BLaER1 treated with 17β-estradiol and CSF1 and Interleukin-3, amounts not matched to agents 10 nM and 100 nM (cell line): Measurements from ENCODE around the gene ATP11A.
"Not testable (repeated sequence)": the region's sequence is repeated elsewhere in the genome, so short reads cannot be mapped to it uniquely, and the experiment has no call there.

Experiments used
- H3K27ac ChIP-seq, 11 experiments: shearing (Covaris generic); formaldehyde crosslinking; 2 replicates each; pipeline ENCODE4 v1.8.1; 2022
- H3K27me3 ChIP-seq, 11 experiments: shearing (Covaris generic); formaldehyde crosslinking; 2 replicates each; pipeline ENCODE4 v1.8.1; 2022
- H3K36me3 ChIP-seq, 11 experiments: shearing (Covaris generic); formaldehyde crosslinking; 2 replicates each; pipeline ENCODE4 v1.8.1; 2022
- H3K4me1 ChIP-seq, 10 experiments: shearing (Covaris generic); formaldehyde crosslinking; 2 replicates each; pipeline ENCODE4 v1.8.1; 2022
- H3K4me2 ChIP-seq, 11 experiments: shearing (Covaris generic); formaldehyde crosslinking; 2 replicates each; pipeline ENCODE4 v1.8.1; 2022
- H3K4me3 ChIP-seq, 10 experiments: shearing (Covaris generic); formaldehyde crosslinking; 2 replicates each; pipeline ENCODE4 v1.8.1; 2022
- H3K9ac ChIP-seq, 11 experiments: shearing (Covaris generic); formaldehyde crosslinking; 2 replicates each; pipeline ENCODE4 v1.8.1; 2022
- H3K9me3 ChIP-seq, 11 experiments: shearing (Covaris generic); formaldehyde crosslinking; replicated peaks in 1 of 11; 2 replicates each; pipeline ENCODE4 v1.8.1; 2022
- H4K20me1 ChIP-seq, 11 experiments: shearing (Covaris generic); formaldehyde crosslinking; 2 replicates each; pipeline ENCODE4 v1.8.1; 2022
- Cebpa-rat ChIP-seq, 11 experiments: shearing (Covaris generic); IDR thresholded peaks; 2 replicates each; pipeline ENCODE4 v1.8.1; 2022

ATP11A gene

GRCh38 chr13:112795277-112795676 lies 105.4 kb downstream of the ATP11A start:
- peaks cover 0 to 66% (median 32%) of the 10 kb centered on the region in 11 experiments; a peak in 18 of 22 replicates for H4K20me1 ChIP-seq
- no peak overlapping the region for H3K9ac ChIP-seq
- no peak for TF ChIP-seq Cebpa-rat (IDR thresholded peaks at IDR 0.05)
- peaks cover 20 to 37% (median 27%) of the 10 kb centered on the region in 11 experiments; a peak in 21 of 22 replicates for H3K9me3 ChIP-seq
- H3K4me3 ChIP-seq, result no peak overlapping the region
- peaks cover 50 to 89% (median 72%) of the 10 kb centered on the region in 11 experiments for H3K36me3 ChIP-seq
- H3K4me1 ChIP-seq, result peaks cover 18 to 24% (median 20%) of the 10 kb centered on the region in 10 experiments
- no peak overlapping the region for H3K4me2 ChIP-seq
- H3K27ac ChIP-seq, result no peak overlapping the region
- H3K27me3 ChIP-seq, result no peaks in the 10 kb centered on the region

GRCh38 chr13:112796190-112796915 lies 106.5 kb downstream of the ATP11A start:
- Histone ChIP-seq H3K4me2 (no peak overlapping the region), H4K20me1 (peaks cover 0 to 59% (median 30%) of the 10 kb centered on the region in 11 experiments; a peak in 18 of 22 replicates), H3K9me3 (peaks cover 20 to 37% (median 27%) of the 10 kb centered on the region in 11 experiments; a peak in 21 of 22 replicates), H3K36me3 (peaks cover 50 to 84% (median 64%) of the 10 kb centered on the region in 11 experiments), H3K4me3 (no peak overlapping the region), H3K4me1 (peaks cover 14 to 20% (median 18%) of the 10 kb centered on the region in 10 experiments), H3K9ac (no peak overlapping the region), H3K27me3 (no peaks in the 10 kb centered on the region), H3K27ac (no peak overlapping the region)
- no peak for TF ChIP-seq Cebpa-rat (IDR thresholded peaks at IDR 0.05)

- TF ChIP-seq Cebpa-rat (IDR thresholded peaks at IDR 0.05), result no peak
- peaks cover 0 to 41% (median 2%) of the 10 kb centered on the region in 11 experiments; a peak in 8 of 22 replicates for H4K20me1 ChIP-seq
- H3K9ac ChIP-seq, result no peak overlapping the region
- no peak overlapping the region for H3K4me3 ChIP-seq
- no peak overlapping the region for H3K4me2 ChIP-seq
- H3K4me1 ChIP-seq, result peaks cover 6 to 22% (median 14%) of the 10 kb centered on the region in 10 experiments
- no peaks in the 10 kb centered on the region for H3K27me3 ChIP-seq
- peaks cover 30 to 59% (median 41%) of the 10 kb centered on the region in 11 experiments for H3K36me3 ChIP-seq
- H3K9me3 ChIP-seq, result peaks cover 20 to 37% (median 27%) of the 10 kb centered on the region in 11 experiments; a peak in 21 of 22 replicates
- H3K27ac ChIP-seq, result no peak overlapping the region
These were observed 109.6 kb downstream of the ATP11A start for GRCh38 chr13:112799394-112799793.

GRCh38 chr13:112800057-112800456 lies 110.2 kb downstream of the ATP11A start:
- H3K4me3 ChIP-seq, result no peak overlapping the region

GRCh38 chr13:112800807-112801206 lies 111.0 kb downstream of the ATP11A start:
- Histone ChIP-seq H3K4me1 (peaks cover 9 to 22% (median 20%) of the 10 kb centered on the region in 10 experiments), H4K20me1 (peaks cover 0 to 27% (median 2%) of the 10 kb centered on the region in 11 experiments; a peak in 10 of 22 replicates), H3K36me3 (peaks cover 32 to 63% (median 42%) of the 10 kb centered on the region in 11 experiments), H3K9me3 (peaks cover 20 to 37% (median 27%) of the 10 kb centered on the region in 11 experiments; a peak in 21 of 22 replicates)
- H3K27me3 ChIP-seq, H3K9ac ChIP-seq, H3K4me3 ChIP-seq, H3K27ac ChIP-seq, H3K4me2 ChIP-seq: not testable (repeated sequence)

More at GRCh38 chr13:112800057-112800456, 110.2 kb downstream of the ATP11A start:
- no peak for TF ChIP-seq Cebpa-rat (IDR thresholded peaks at IDR 0.05)
- no peak overlapping the region for H3K4me2 ChIP-seq
- peaks cover 0 to 34% (median 2%) of the 10 kb centered on the region in 11 experiments; a peak in 10 of 22 replicates for H4K20me1 ChIP-seq
- no peak overlapping the region for H3K9ac ChIP-seq
- H3K27ac ChIP-seq, result no peak overlapping the region
- no peaks in the 10 kb centered on the region for H3K27me3 ChIP-seq
- H3K4me1 ChIP-seq, result peaks cover 9 to 22% (median 19%) of the 10 kb centered on the region in 10 experiments
- peaks cover 20 to 37% (median 27%) of the 10 kb centered on the region in 11 experiments; a peak in 21 of 22 replicates for H3K9me3 ChIP-seq
- peaks cover 30 to 58% (median 39%) of the 10 kb centered on the region in 11 experiments for H3K36me3 ChIP-seq

GRCh38 chr13:112802802-112803195 lies 113.0 kb downstream of the ATP11A start:
- Histone ChIP-seq H3K9ac (no peak overlapping the region), H4K20me1 (peaks cover 0 to 31% (median 7%) of the 10 kb centered on the region in 11 experiments; a peak in 12 of 22 replicates), H3K4me3 (no peak overlapping the region), H3K4me2 (peak overlapping the region in 8 of 11 experiments; percentile 4 to 44 (median 32); a peak in 10 of 22 replicates), H3K4me1 (peaks cover 9 to 22% (median 20%) of the 10 kb centered on the region in 10 experiments), H3K27ac (0 out of 22 replicates have a peak overlapping the region, but pooled peaks of 1 of the 11 experiments have one; percentile 19), H3K9me3 (peaks cover 17 to 25% (median 21%) of the 10 kb centered on the region in 11 experiments; a peak in 21 of 22 replicates), H3K36me3 (peaks cover 33 to 63% (median 42%) of the 10 kb centered on the region in 11 experiments), H3K27me3 (no peaks in the 10 kb centered on the region)
- no peak for TF ChIP-seq Cebpa-rat (IDR thresholded peaks at IDR 0.05)

GRCh38 chr13:112803422-112803821 lies 113.6 kb downstream of the ATP11A start:
- Histone ChIP-seq H3K27me3 (no peaks in the 10 kb centered on the region), H3K36me3 (peaks cover 31 to 60% (median 40%) of the 10 kb centered on the region in 11 experiments), H3K4me2 (peak overlapping the region in 8 of 11 experiments; percentile 4 to 44 (median 32); a peak in 11 of 22 replicates), H4K20me1 (peaks cover 0 to 33% (median 7%) of the 10 kb centered on the region in 11 experiments; a peak in 12 of 22 replicates), H3K4me1 (peaks cover 9 to 22% (median 20%) of the 10 kb centered on the region in 10 experiments), H3K27ac (peak overlapping the region in 1 of 11 experiments; percentile 19; a peak in 2 of 22 replicates), H3K4me3 (no peak overlapping the region), H3K9ac (no peak overlapping the region), H3K9me3 (peaks cover 11 to 19% (median 15%) of the 10 kb centered on the region in 11 experiments; a peak in 21 of 22 replicates)
- no peak for TF ChIP-seq Cebpa-rat (IDR thresholded peaks at IDR 0.05)

GRCh38 chr13:112804374-112804773 lies 114.5 kb downstream of the ATP11A start:
- H4K20me1 ChIP-seq, result peaks cover 0 to 42% (median 11%) of the 10 kb centered on the region in 11 experiments; a peak in 14 of 22 replicates
- H3K27me3 ChIP-seq, result no peaks in the 10 kb centered on the region
- H3K4me2 ChIP-seq, result peak overlapping the region in 3 of 11 experiments; percentile 22 to 36 (median 31); a peak in 4 of 22 replicates
- peaks cover 4 to 10% (median 6%) of the 10 kb centered on the region in 11 experiments; a peak in 18 of 22 replicates for H3K9me3 ChIP-seq
- TF ChIP-seq Cebpa-rat (IDR thresholded peaks at IDR 0.05), result no peak
- H3K27ac ChIP-seq, result no peak overlapping the region
- H3K4me3 ChIP-seq, result no peak overlapping the region
- peaks cover 29 to 60% (median 41%) of the 10 kb centered on the region in 11 experiments for H3K36me3 ChIP-seq
- H3K4me1 ChIP-seq, result peaks cover 9 to 22% (median 20%) of the 10 kb centered on the region in 10 experiments
- no peak overlapping the region for H3K9ac ChIP-seq
